ENCODE data around the gene ZDBF2.

GRCh38 chr2:206277503-206277902 is 3.0 kb downstream of the ZDBF2 start:
- no peak for TF ChIP-seq EZH2 (IDR thresholded peaks at IDR 0.05; ENCODE audit: low read depth, low read length, severe bottlenecking)
- no peak for TF ChIP-seq CTCF (IDR thresholded peaks at IDR 0.05; ENCODE audit: control extremely low read depth in 1 of 3, insufficient read depth in 1 of 3, low read depth in 1 of 3, low read length in 3 of 3)
- no peak for TF ChIP-seq ZNF274 (IDR thresholded peaks at IDR 0.05; ENCODE audit: borderline replicate concordance, extremely low read depth, low read length)
- no peak for TF ChIP-seq CREB1 (IDR thresholded peaks at IDR 0.05)
- no peak for TF ChIP-seq KDM5A (IDR thresholded peaks at IDR 0.05; ENCODE audit: low read length)
- TF ChIP-seq EP300 (IDR thresholded peaks at IDR 0.05; ENCODE audit: borderline replicate concordance in 1 of 2, low read depth in 2 of 2, low read length in 2 of 2): no peak
- TF ChIP-seq MAX (IDR thresholded peaks at IDR 0.05): no peak
- no peak for TF ChIP-seq ASH2L (IDR thresholded peaks at IDR 0.05; ENCODE audit: low read length)
- TF ChIP-seq SUZ12 (IDR thresholded peaks at IDR 0.05; ENCODE audit: low read length): no peak
- TF ChIP-seq POLR2AphosphoS5 (IDR thresholded peaks at IDR 0.05; ENCODE audit: low read depth, low read length): no peak
- no peak for TF ChIP-seq POLR2A (IDR thresholded peaks at IDR 0.05; ENCODE audit: control extremely low read depth in 1 of 2, low read depth in 2 of 2, low read length in 2 of 2)
- TF ChIP-seq EGR1 (IDR thresholded peaks at IDR 0.05; ENCODE audit: borderline replicate concordance, low read depth, low read length): no peak
- TF ChIP-seq YY1 (IDR thresholded peaks at IDR 0.05; ENCODE audit: low read depth, low read length): no peak
- no peak for TF ChIP-seq USF2 (IDR thresholded peaks at IDR 0.05; ENCODE audit: low read length)

Data from H1 (cell line).